PFSK-1 (cell line): ENCODE results near the gene ALG14.

Source experiments
- POLR2AphosphoS5 ChIP-seq: IDR thresholded peaks from 2 replicates; pipeline ENCODE4 v1.6.1; 2012; ENCODE audit warnings: low read depth, mild to moderate bottlenecking, control low read depth, low read length, moderate library complexity
- SIN3A ChIP-seq: IDR thresholded peaks from 2 replicates; pipeline ENCODE4 v1.6.1; 2012; ENCODE audit warnings: mild to moderate bottlenecking, low read length, moderate library complexity, borderline replicate concordance; ENCODE audit not compliant: insufficient read depth
- TAF1 ChIP-seq: IDR thresholded peaks from 2 replicates; pipeline ENCODE4 v1.6.1; 2012; ENCODE audit warnings: low read length, control low read depth, borderline replicate concordance; ENCODE audit not compliant: insufficient read depth
- TF ChIP-seq, protein P1 (sequence below), 2 experiments: IDR thresholded peaks; 2 replicates each; pipeline versions ENCODE4 v1.6.1 to v1.8.0; 2011 to 2012; ENCODE audit warnings: low read depth in 2 of 2, low read length in 2 of 2, control low read depth in 1 of 2, inconsistent platforms in 1 of 2, mild to moderate bottlenecking in 1 of 2, moderate library complexity in 1 of 2; ENCODE audit not compliant: insufficient read depth in 1 of 2

DNA sequence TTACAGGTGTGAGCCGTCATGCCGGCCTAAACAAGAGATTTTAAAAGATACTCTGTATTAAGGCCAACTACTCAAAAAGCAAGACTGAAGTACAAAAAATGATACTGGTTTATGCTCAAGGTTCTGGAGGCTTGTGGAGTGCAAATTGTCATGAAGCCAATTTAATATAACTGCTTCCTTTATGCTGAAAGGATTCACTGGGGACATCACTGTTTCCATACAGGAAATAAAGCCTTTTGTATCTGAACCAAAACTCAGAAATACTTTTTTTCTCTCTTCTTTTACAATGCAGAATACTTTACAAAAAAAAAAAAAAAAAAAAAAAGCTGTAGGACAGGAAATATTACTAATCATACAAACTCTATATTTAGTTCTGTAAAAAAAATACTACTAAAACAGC is 90.4 kb downstream of the ALG14 start:
- TF ChIP-seq SIN3A (no peak), TAF1 (no peak), POLR2AphosphoS5 (no peak)
- TF ChIP-seq, protein P1, sequence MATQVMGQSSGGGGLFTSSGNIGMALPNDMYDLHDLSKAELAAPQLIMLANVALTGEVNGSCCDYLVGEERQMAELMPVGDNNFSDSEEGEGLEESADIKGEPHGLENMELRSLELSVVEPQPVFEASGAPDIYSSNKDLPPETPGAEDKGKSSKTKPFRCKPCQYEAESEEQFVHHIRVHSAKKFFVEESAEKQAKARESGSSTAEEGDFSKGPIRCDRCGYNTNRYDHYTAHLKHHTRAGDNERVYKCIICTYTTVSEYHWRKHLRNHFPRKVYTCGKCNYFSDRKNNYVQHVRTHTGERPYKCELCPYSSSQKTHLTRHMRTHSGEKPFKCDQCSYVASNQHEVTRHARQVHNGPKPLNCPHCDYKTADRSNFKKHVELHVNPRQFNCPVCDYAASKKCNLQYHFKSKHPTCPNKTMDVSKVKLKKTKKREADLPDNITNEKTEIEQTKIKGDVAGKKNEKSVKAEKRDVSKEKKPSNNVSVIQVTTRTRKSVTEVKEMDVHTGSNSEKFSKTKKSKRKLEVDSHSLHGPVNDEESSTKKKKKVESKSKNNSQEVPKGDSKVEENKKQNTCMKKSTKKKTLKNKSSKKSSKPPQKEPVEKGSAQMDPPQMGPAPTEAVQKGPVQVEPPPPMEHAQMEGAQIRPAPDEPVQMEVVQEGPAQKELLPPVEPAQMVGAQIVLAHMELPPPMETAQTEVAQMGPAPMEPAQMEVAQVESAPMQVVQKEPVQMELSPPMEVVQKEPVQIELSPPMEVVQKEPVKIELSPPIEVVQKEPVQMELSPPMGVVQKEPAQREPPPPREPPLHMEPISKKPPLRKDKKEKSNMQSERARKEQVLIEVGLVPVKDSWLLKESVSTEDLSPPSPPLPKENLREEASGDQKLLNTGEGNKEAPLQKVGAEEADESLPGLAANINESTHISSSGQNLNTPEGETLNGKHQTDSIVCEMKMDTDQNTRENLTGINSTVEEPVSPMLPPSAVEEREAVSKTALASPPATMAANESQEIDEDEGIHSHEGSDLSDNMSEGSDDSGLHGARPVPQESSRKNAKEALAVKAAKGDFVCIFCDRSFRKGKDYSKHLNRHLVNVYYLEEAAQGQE (IDR thresholded peaks at IDR 0.05; ENCODE audit: insufficient read depth in 1 of 2, low read depth in 2 of 2, low read length in 2 of 2) = no peak
